H9 (cell line): ENCODE measurements around the gene FXYD6. TPM values are rescaled to one million over a fixed set of nuclear protein-coding genes. Genes with fewer than 3 reads are reported as not detected.

Experiments
- DNase-seq: peaks from one replicate; pipeline ENCODE4 v3.0.0-alpha.2; 2017
- H2AFZ ChIP-seq: one replicate; pipeline ENCODE4 v1.6.1; 2013; ENCODE audit warnings: mild to moderate bottlenecking, low read length, control low read depth, moderate library complexity
- H2AK5ac ChIP-seq: 2 replicates; pipeline ENCODE4 v1.6.1; 2013; ENCODE audit warnings: low read length, control low read depth, mixed read lengths; ENCODE audit not compliant: insufficient read length
- H2BK120ac ChIP-seq: one replicate; pipeline ENCODE4 v1.6.1; 2013; ENCODE audit warnings: low read depth, mild to moderate bottlenecking, low read length, control low read depth, inconsistent platforms; ENCODE audit not compliant: poor library complexity, severe bottlenecking
- H2BK12ac ChIP-seq: 2 replicates; pipeline ENCODE4 v1.6.1; 2013; ENCODE audit warnings: low read length, control low read depth, mixed read lengths, low read depth; ENCODE audit not compliant: insufficient read length
- H2BK15ac ChIP-seq: 2 replicates; pipeline ENCODE4 v1.6.1; 2013; ENCODE audit warnings: low read depth, low read length, control low read depth
- H2BK20ac ChIP-seq: one replicate; pipeline ENCODE4 v1.6.1; 2013; ENCODE audit warnings: low read depth, mild to moderate bottlenecking, low read length, control low read depth, inconsistent platforms; ENCODE audit not compliant: poor library complexity, severe bottlenecking
- H2BK5ac ChIP-seq: 2 replicates; pipeline ENCODE4 v1.6.1; 2013; ENCODE audit warnings: low read length, control low read depth, mixed read lengths; ENCODE audit not compliant: insufficient read length
- H3K14ac ChIP-seq: 2 replicates; pipeline ENCODE4 v1.6.1; 2013; ENCODE audit warnings: low read length, control low read depth; ENCODE audit not compliant: insufficient read depth
- H3K18ac ChIP-seq: 2 replicates; pipeline ENCODE4 v1.6.1; 2013; ENCODE audit warnings: low read depth, mild to moderate bottlenecking, mixed read lengths, low read length, control low read depth; ENCODE audit not compliant: insufficient read length
- H3K23ac ChIP-seq: 2 replicates; pipeline ENCODE4 v1.6.1; 2013; ENCODE audit warnings: low read length, control low read depth, mixed read lengths, low read depth; ENCODE audit not compliant: insufficient read length
- H3K23me2 ChIP-seq: 2 replicates; pipeline ENCODE4 v1.6.1; 2013; ENCODE audit warnings: low read depth, mild to moderate bottlenecking, mixed read lengths, low read length, control low read depth; ENCODE audit not compliant: insufficient read length, poor library complexity, severe bottlenecking
- H3K27ac ChIP-seq: 2 replicates; pipeline ENCODE4 v1.5.1; 2013; ENCODE audit warnings: low read length, control low read depth, mixed read lengths, low read depth; ENCODE audit not compliant: insufficient read length
- H3K27me3 ChIP-seq: 2 replicates; pipeline ENCODE4 v1.6.1; 2013; ENCODE audit warnings: low read length, control low read depth, inconsistent platforms; ENCODE audit not compliant: insufficient read depth
- H3K4ac ChIP-seq: 2 replicates; pipeline ENCODE4 v1.6.1; 2013; ENCODE audit warnings: low read depth, mild to moderate bottlenecking, control low read depth, inconsistent platforms, low read length, moderate library complexity
- H3K4me1 ChIP-seq: 2 replicates; pipeline ENCODE4 v1.6.1; 2013; ENCODE audit warnings: low read length, control low read depth, inconsistent platforms; ENCODE audit not compliant: insufficient read depth
- H3K4me2 ChIP-seq: 2 replicates; pipeline ENCODE4 v1.6.1; 2013; ENCODE audit warnings: low read length, control low read depth, mixed read lengths; ENCODE audit not compliant: insufficient read length, insufficient read depth
- H3K56ac ChIP-seq: 2 replicates; pipeline ENCODE4 v1.6.1; 2013; ENCODE audit warnings: low read depth, mild to moderate bottlenecking, mixed read lengths, low read length, control low read depth; ENCODE audit not compliant: insufficient read length
- H3K79me1 ChIP-seq: 2 replicates; pipeline ENCODE4 v1.6.1; 2013; ENCODE audit warnings: low read depth, mild to moderate bottlenecking, moderate library complexity, low read length, control low read depth, inconsistent platforms; ENCODE audit not compliant: insufficient read depth, poor library complexity, severe bottlenecking
- H3K79me2 ChIP-seq: 2 replicates; pipeline ENCODE4 v1.6.1; 2013; ENCODE audit warnings: low read length, control low read depth, inconsistent platforms; ENCODE audit not compliant: insufficient read depth
- H3K9ac ChIP-seq: 2 replicates; pipeline ENCODE4 v1.6.1; 2013; ENCODE audit warnings: low read length, control low read depth, mixed read lengths; ENCODE audit not compliant: insufficient read length; ENCODE audit errors: extremely low read depth
- H3K9me3 ChIP-seq: one replicate; pipeline ENCODE4 v1.6.1; 2013; ENCODE audit warnings: low read depth, low read length, inconsistent platforms; ENCODE audit not compliant: control insufficient read depth
- H3T11ph ChIP-seq: one replicate; pipeline ENCODE4 v1.6.1; 2013; ENCODE audit warnings: mild to moderate bottlenecking, low read length, control low read depth, inconsistent platforms
- H4K20me1 ChIP-seq: one replicate; pipeline ENCODE4 v1.6.1; 2013; ENCODE audit not compliant: control insufficient read depth, insufficient read length, insufficient read depth
- H4K5ac ChIP-seq: 2 replicates; pipeline ENCODE4 v1.6.1; 2013; ENCODE audit warnings: low read depth, mild to moderate bottlenecking, mixed read lengths, low read length, control low read depth; ENCODE audit not compliant: insufficient read length
- H4K8ac ChIP-seq: replicated peaks from 2 replicates; pipeline ENCODE4 v1.6.1; 2013; ENCODE audit warnings: low read length, control low read depth, mixed read lengths, low read depth; ENCODE audit not compliant: insufficient read length
- H4K91ac ChIP-seq: 2 replicates; pipeline ENCODE4 v1.6.1; 2013; ENCODE audit warnings: low read depth, mild to moderate bottlenecking, moderate library complexity, mixed read lengths, low read length, control low read depth; ENCODE audit not compliant: insufficient read length
- H3K27ac Mint-ChIP-seq, 3 experiments: 2 replicates in 2 of 3; 3 replicates in 1 of 3; pipeline ENCODE4 v1.8.0; 2020 to 2021; ENCODE audit warnings: mixed read lengths in 3 of 3, mild to moderate bottlenecking in 1 of 3, moderate library complexity in 1 of 3
- H3K27me3 Mint-ChIP-seq: 2 replicates; pipeline ENCODE4 v1.8.0; 2021; ENCODE audit warnings: low read depth, mild to moderate bottlenecking, moderate library complexity, mixed read lengths
- H3K36me3 Mint-ChIP-seq, 3 experiments: 2 replicates in 2 of 3; 3 replicates in 1 of 3; pipeline ENCODE4 v1.8.0; 2020 to 2021; ENCODE audit warnings: low read depth in 3 of 3, mixed read lengths in 3 of 3; ENCODE audit not compliant: insufficient read depth in 1 of 3
- H3K4me1 Mint-ChIP-seq, 2 experiments: 2 replicates each; pipeline ENCODE4 v1.8.0; 2020; ENCODE audit warnings: mixed read lengths in 2 of 2
- H3K4me3 Mint-ChIP-seq, 2 experiments: 2 replicates in 1 of 2; 3 replicates in 1 of 2; pipeline ENCODE4 v1.8.0; 2020 to 2021; ENCODE audit warnings: mild to moderate bottlenecking in 2 of 2, mixed read lengths in 2 of 2, moderate library complexity in 1 of 2
- H3K9me3 Mint-ChIP-seq, 2 experiments: 2 replicates in 1 of 2; 3 replicates in 1 of 2; pipeline ENCODE4 v1.8.0; 2020; ENCODE audit warnings: mild to moderate bottlenecking in 2 of 2, mixed read lengths in 2 of 2, moderate library complexity in 1 of 2
- WGBS: extraction: QIAGEN DNeasy Blood & Tissue Kit; methylation state at CpG from one replicate; pipeline ENCODE4 v1.1.7; 2013; ENCODE audit warnings: missing lambda C conversion rate, low lambda C conversion rate, mixed read lengths; ENCODE audit not compliant: insufficient read length; ENCODE audit errors: extremely low coverage; 5-methylcytosine and 5-hydroxymethylcytosine counted together
- total RNA-seq: library from RNA; stranded (reverse); gene quantifications from 2 replicates; pipeline ENCODE4 v1.2.1, GENCODE V29; 2021
- TF ChIP-seq, protein P1 (sequence below): fragments of 200-600 bp; sonication (generic); conservative IDR thresholded peaks from 3 replicates; pipeline ENCODE4 v1.8.0; 2021; ENCODE audit warnings: antibody characterized with exemption, mild to moderate bottlenecking

Gene FXYD6
- total RNA-seq, 1 experiment from 2014 or later, result 18.3 TPM

GRCh38 chr11:117841551-117842031 lies 34.9 kb downstream of the FXYD6 start:
- Mint-ChIP-seq H3K27me3 (peaks cover 4% of the 10 kb centered on the region), H3K36me3 (peaks cover 0 to 10% (median 0%) of the 10 kb centered on the region in 3 experiments; a peak in 2 of 7 replicates), H3K4me3 (no peak overlapping the region), H3K4me1 (peaks cover 13 to 14% of the 10 kb centered on the region in 2 experiments), H3K27ac (no peak overlapping the region), H3K9me3 (no peaks in the 10 kb centered on the region)
- H3K4me1 ChIP-seq, result no peaks in the 10 kb centered on the region
- no peak overlapping the region for H3K56ac ChIP-seq
- no peak overlapping the region for H3K4ac ChIP-seq
- no CpG with 5 or more reads among the region's 7 CpGs for WGBS
- no peak overlapping the region for H2AFZ ChIP-seq
- no peak overlapping the region for H2BK5ac ChIP-seq
- no peak overlapping the region for H2BK20ac ChIP-seq
- H2BK120ac ChIP-seq, result no peak overlapping the region
- H3K9ac ChIP-seq, result no peak overlapping the region
- H3K14ac ChIP-seq, result no peak overlapping the region
- H2BK12ac ChIP-seq, result no peak overlapping the region
- no peaks in the 10 kb centered on the region for H3K23me2 ChIP-seq
- H3K9me3 ChIP-seq, result no peaks in the 10 kb centered on the region
- H3K18ac ChIP-seq, result no peak overlapping the region
- no peaks in the 10 kb centered on the region for H3K27me3 ChIP-seq
- H4K8ac ChIP-seq, result no peak overlapping the region
- no peak overlapping the region for H3K4me2 ChIP-seq
- H3K79me2 ChIP-seq, result no peaks in the 10 kb centered on the region
- no peak overlapping the region for H3K27ac ChIP-seq
- no peak overlapping the region for H4K91ac ChIP-seq
- TF ChIP-seq, protein P1, sequence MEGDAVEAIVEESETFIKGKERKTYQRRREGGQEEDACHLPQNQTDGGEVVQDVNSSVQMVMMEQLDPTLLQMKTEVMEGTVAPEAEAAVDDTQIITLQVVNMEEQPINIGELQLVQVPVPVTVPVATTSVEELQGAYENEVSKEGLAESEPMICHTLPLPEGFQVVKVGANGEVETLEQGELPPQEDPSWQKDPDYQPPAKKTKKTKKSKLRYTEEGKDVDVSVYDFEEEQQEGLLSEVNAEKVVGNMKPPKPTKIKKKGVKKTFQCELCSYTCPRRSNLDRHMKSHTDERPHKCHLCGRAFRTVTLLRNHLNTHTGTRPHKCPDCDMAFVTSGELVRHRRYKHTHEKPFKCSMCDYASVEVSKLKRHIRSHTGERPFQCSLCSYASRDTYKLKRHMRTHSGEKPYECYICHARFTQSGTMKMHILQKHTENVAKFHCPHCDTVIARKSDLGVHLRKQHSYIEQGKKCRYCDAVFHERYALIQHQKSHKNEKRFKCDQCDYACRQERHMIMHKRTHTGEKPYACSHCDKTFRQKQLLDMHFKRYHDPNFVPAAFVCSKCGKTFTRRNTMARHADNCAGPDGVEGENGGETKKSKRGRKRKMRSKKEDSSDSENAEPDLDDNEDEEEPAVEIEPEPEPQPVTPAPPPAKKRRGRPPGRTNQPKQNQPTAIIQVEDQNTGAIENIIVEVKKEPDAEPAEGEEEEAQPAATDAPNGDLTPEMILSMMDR, result no peak
- no peak overlapping the region for H3K23ac ChIP-seq
- DNase-seq, result no peak
- no peaks in the 10 kb centered on the region for H3K79me1 ChIP-seq
- peaks cover 2% of the 10 kb centered on the region for H4K20me1 ChIP-seq
- no peak overlapping the region for H2AK5ac ChIP-seq
- H4K5ac ChIP-seq, result no peak overlapping the region
- no peak overlapping the region; the same call in 1 of the 2 replicates for H2BK15ac ChIP-seq
- no peak overlapping the region for H3T11ph ChIP-seq
